ENCODE results near the gene OR2T10.

DNA sequence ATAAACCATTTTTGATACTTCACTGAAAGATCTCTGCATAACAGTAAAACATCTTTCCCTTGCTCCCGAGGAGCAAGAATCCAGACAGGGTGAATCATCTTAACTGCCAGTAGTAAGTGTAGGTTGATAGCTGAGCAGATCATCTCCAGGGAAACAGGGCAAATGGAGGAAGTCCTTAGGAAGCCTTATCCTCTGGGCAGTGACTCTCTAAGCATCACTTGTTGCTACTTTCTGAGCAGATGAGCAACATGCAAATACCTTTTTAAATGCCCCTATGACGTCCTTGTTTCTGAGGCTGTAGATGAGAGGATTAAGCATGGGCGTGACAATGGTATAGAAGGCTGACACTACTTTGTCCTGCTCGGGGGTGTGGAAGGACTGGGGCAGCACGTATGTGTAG is 28.5 kb upstream of the OR2T10 start:
- TF ChIP-seq CTCF (IDR thresholded peaks at IDR 0.05): no peak
- no peak for TF ChIP-seq POLR2AphosphoS5 (IDR thresholded peaks at IDR 0.05)

Measured in prostate gland (tissue), 2 donors.